HG02852 (cell line): ENCODE data around the gene PDXDC1.
"Not testable (repeated sequence)": the region's sequence is repeated elsewhere in the genome, so short reads cannot be mapped to it uniquely, and the experiment has no call there.

Experiments used
- ATAC-seq: cut with Tn5 transposase; IDR thresholded peaks from one replicate; pipeline ENCODE4 v1.9.1; 2021; ENCODE audit warnings: mild to moderate bottlenecking, moderate library complexity; ENCODE audit not compliant: unreplicated experiment

Gene PDXDC1

DNA sequence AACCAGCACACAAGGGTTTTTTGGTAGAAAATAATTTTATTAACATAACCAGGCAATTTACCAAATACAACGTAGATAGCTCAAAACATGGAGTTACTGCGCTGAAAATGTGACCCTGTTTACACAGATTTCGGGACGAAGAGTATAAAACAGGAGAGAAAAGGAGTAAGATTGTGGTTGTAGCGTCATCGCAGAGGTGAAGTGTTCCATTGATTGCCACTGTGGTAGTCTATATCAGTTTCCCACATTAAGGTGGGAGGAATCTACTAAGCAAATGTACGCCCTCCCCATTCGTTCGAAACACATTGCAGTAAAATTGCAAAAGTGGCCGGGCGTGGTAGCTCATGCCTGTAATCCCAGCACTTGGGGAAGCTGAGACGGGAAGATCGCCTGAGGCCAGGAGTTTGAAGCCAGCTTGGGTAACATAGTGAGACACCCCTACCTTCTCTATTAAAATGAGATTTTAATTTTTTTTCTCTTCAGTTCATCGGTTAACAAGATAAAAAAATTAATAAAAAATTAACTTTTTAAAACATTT, 972 bp upstream of the PDXDC1 start:
- not testable (repeated sequence) for ATAC-seq

DNA sequence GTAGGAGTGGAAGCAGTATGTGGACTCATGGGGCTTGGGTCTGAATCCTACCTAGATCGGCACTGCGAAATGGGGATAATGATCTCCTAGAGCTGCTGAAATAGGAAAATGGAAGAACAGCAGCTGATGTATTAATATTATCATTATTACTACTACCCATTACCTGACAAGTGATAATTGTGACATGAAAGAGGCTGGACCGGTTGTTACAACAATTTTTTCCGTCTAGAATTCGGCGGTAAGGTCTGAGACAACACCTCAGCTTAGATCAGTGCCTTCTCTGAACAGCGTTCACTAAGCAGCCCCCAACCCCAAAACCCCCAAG, 533 bp upstream of the PDXDC1 start:
- not testable (repeated sequence) for ATAC-seq

- not testable (repeated sequence) for ATAC-seq
These were observed 780 bp downstream of the PDXDC1 start for GRCh38 chr16:14975418-14976194.

DNA sequence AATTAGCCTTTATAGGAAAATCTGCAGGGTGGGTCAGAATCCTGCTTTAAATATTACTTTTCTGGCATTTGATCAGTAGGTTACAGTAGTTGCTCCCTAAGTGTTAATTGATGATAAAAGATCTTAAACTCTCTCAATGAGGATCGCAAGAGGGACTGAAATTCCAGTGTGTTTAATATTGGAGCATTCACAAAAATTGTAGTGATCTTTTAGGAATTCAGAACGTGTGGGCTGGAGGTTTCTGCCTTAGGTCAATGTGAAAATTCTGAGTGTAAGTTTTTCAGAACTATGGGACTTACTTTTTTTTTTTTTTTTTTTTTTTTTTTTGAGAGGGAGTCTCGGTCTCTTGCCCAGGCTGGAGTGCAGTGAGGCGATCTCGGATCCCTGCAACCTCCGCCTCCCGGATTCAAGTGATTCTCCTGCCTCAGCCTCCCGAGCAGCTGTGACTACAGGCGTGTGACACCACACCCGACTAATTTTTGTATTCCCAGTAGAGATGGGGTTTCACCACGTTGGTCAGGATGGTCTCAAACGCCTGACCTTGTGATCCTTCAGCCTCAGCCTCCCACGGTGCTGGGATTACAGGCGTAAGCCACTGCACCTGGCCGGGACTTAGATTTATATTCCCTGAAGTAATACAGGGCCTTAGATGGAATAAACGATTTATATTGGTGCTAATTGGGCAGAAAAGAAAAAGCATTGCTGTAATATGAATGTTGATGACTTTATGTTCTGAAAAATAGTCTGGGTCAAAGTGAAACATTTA, 2.3 kb downstream of the PDXDC1 start:
- not testable (repeated sequence) for ATAC-seq

DNA sequence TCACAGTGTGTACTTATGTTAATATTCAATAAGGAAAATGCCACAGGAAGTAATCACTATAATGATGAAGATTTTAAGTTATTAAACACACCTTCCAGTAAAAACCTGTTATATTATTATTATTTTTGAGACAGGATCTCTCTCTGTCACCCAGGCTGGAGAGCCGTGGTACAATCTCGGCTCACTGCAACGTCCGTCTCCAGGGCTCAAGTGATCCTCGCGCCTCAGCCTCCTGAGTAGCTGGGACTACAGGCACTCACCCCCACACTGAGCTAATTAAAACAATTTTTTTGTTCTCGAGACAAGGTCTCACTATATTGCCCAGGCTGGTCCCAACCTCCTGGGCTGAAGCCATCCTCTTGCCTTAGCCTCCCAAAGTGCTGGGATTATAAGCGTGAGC, 3.5 kb downstream of the PDXDC1 start:
- ATAC-seq, result not testable (repeated sequence)

DNA sequence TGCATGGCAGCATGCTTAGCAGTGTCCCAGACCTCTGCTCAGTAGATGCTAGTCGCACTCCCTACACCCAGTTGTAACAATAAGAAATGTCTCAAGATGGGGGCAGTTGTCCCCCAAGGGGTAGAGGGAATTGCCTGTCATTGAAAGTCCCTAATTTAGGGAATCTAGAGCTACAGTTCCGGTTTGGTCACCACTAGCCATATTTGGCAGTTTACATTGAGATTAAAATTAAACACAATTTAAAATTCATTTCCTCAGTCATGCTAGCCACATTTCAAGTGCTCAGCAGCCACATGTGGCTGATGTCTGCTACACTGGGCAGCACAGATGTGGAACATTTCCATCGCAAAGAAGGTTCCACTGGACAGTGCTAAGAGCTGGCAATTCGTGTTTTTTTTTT, 4.1 kb downstream of the PDXDC1 start:
- ATAC-seq, result not testable (repeated sequence)

DNA sequence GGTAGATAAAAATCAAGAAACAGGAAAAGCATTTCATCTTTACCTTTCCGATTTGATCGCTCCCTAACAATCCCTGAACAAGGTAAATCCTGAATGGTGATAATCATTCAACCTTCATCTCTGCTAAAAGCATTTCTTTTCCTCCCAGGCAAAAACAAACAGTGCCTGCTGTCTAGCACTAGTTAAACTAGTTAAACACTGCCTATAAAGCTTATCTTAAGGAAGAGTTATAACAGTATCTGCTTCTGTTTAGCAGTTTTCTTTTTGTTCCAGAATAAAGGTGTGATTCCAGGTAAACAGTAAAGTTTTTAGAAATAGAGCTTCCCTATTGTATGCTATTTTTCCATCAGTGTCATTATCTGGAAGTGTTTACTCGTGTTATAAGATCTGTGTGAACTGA, 6.4 kb downstream of the PDXDC1 start:
- not testable (repeated sequence) for ATAC-seq

DNA sequence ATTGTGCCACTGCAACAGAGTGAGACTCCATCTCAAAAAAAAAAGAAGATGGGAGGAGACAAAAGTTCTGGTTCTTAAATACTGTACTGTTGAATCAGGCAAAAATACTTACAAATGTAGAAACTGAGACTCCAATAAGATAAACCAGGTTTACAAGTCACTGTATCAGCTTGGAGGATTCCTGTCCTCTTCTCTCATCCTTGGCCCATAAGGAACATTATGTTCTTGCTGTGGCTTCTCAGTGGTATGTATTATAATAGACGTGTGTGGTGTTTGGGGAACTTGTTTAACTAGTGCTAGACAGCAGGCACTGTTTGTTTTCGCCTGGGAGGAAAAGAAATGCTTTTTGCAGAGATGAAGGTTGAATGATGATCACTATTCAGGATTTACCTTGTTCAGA, 7.7 kb downstream of the PDXDC1 start:
- not testable (repeated sequence) for ATAC-seq

DNA sequence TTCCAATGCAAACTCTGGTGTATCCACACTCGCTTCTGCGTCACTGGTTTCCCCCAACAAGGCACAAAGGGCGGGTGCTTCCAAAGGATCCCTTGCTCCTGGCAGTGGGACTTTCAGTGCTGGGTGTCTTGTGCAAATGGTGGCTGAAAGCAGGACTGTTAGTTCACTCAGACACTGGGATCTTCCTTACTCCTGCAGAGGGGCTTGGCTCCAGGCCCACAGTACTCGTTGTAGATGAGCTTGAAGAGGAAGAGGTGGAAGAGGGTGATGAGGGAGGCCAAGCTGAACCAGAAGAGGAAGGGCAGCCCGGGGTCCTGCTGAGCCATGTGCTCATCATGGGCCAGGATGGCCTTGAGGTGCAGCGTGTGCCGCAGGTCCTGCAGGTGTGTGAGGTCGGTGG, 13.3 kb downstream of the PDXDC1 start:
- ATAC-seq, result not testable (repeated sequence)

- not testable (repeated sequence) for ATAC-seq
These were observed 13.9 kb downstream of the PDXDC1 start for GRCh38 chr16:14988661-14989191.

DNA sequence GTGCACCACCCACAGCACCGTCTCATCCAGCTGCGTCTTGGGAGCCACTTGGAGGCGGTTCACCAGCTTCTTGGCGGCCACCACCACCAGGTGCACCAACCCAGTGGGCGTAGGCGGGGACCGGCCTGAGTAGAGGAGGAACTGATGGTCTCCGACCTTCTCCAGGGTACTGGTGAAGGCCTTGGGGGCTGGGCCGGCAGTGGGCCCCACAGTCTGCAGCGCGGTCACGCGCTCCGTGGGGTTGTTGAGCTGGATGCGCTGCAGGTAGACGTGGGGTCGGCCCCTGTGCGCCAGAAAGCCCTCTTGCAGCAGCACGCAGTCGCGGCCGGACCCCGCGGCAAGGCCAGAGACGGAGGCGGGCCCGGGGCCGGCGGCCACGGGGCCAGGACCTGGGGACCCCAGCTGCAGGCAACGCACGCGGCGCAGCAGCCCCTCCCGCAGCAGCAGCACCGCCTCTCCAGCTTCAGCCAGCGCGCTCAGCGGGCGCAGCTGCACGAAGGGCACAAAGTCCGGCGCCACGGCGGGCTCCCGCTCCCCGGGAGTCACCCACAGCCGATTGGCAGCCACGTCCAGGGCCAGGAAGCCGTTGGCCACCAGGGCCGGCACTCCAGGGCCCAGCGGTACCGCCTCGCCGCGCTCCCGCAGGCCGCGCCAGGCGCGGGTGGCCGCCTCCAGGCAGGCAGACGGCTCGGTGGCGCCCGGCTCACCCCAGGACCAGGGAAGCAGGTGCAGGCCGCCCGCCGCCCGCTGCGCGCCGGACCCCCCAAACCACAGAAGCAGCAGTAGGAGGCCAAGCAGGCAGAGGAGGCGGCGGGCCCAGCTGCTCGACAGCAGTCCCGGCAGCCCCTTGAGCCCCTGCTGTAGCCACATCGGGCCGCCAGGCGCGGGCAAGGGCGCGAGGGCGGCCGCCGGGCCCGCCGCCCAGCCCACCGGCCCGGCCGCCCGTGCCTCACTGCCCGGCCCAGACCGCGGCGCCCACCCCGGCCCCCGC, 14.8 kb downstream of the PDXDC1 start:
- ATAC-seq, result not testable (repeated sequence)

DNA sequence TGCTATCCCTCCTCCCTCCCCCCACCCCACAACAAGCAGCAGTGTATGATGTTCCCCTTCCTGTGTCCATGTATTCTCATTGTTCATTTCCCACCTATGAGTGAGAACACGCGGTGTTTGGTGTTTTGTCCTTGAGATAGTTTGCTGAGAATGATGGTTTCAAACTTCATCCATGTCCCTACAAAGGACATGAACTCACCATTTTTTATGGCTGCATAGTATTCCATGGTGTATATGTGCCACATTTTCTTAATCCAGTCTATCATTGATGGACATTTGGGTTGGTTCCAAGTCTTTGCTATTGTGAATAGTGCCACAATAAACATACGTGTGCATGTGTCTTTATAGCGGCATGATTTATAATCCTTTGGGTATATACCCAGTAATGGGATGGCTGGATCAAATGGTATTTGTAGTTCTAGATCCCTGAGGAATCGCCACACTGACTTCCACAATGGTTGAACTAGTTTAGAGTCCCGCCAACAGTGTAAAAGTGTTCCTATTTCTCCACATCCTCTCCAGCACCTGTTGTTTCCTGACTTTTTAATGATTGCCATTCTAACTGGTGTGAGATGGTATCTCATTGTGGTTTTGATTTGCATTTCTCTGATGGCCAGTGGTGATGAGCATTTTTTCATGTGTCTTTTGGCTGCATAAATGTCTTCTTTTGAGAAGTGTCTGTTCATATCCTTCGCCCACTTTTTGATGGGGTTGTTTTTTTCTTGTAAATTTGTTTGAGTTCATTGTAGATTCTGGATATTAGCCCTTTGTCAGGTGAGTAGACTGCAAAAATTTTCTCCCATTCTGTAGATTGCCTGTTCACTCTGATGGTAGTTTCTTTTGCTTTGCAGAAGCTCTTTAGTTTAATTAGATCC, 18.7 kb downstream of the PDXDC1 start:
- not testable (repeated sequence) for ATAC-seq

- not testable (repeated sequence) for ATAC-seq
These were observed 21.9 kb downstream of the PDXDC1 start for GRCh38 chr16:14996702-14997101.

DNA sequence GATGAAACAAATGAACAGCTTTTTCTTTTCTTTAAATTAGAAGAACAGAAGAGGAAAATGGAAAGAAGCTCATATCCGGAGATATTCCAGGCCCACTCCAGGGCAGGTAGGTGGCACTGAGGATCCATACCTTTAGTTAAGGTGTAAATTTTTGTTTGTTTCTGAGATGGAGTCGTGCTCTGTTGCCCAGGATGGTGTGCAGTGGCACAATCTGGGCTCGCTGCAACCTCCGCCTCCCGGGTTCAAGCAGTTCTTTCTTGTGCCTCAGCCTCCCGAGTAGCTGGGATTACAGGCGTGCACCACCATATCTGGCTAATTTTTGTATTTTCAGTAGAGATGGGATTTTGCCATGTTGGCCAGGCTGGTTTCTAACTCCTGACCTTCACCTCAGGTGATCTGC, 23.5 kb downstream of the PDXDC1 start:
- not testable (repeated sequence) for ATAC-seq

- not testable (repeated sequence) for ATAC-seq
These were observed 25.0 kb downstream of the PDXDC1 start for GRCh38 chr16:14999845-15000244.

DNA sequence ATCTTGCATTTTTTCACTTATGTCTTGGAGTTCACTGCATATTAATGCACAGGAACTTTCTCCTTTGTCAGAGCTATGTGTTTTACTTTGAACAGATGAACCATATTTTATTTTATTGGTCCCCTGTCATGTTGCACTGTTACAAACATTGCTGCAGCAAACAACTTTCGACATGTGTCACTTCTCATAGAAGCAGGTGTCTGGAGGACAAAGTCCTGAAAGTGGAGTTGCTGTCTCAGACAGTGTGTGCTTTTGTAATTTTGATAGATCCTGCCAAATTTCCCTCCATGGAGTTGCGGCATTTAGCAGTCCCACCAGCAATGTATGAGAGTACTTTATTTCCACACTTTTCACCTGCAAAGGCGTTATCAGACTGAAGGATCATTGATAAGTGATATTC, 27.6 kb downstream of the PDXDC1 start:
- ATAC-seq, result not testable (repeated sequence)

DNA sequence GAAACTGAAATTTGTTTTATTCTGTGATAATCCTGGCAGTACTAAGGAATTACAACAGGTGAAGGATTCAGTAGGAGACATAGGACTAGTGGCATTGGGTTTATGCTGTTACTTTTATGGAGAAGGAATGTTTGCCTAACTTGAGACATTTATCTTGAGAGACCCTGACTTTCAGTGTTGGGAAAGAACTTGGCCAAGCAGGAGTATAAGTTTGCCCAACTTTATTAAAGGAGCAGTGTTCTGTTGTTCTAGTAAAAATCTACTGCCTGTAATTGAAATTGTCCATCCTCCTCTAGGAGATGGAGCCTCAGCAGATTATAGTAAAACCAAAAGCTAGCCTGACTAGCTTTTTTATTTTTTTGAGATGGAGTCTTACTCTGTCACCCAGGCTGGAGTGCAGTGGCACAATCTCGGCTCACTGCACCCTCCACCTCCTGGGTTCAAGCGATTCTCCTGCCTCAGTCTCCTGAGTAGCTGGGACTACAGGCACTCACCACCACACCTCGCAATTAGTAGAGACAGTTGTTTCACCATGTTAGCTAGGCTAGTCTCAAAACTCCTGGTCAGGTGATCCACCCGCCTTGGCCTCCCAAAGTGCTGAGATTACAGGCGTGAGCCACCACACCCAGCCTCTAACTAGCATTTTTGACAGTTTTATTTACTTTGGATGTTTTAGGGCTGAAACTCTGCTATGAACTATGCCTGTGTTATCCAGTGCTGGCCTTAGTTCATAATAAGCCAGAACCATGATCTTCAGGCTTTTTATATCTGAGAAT, 30.7 kb downstream of the PDXDC1 start:
- not testable (repeated sequence) for ATAC-seq

GRCh38 chr16:15008647-15009046, 33.8 kb downstream of the PDXDC1 start:
- ATAC-seq, result not testable (repeated sequence)

GRCh38 chr16:15012941-15013340, 38.1 kb downstream of the PDXDC1 start:
- not testable (repeated sequence) for ATAC-seq
